Head of caudate nucleus (tissue), 42 donors: ENCODE results near the gene ZNF75A.

ENCODE experiments used
- DNase-seq, 42 donors: peaks; one replicate each; pipeline versions ENCODE4 v3.0.0 to v3.0.0-alpha.2; 2020 to 2021; ENCODE audit warnings: mixed read lengths in 7 of 42
- intact Hi-C: fragments of 100-400 bp; cut with DNase I; formaldehyde crosslinking; loops from one replicate; pipeline ENCODE4 v1.15.0; 2022

ZNF75A gene

GRCh38 chr16:3282730-3283542 is 22.4 kb upstream of the ZNF75A start, which contains the start of gene ZNF263:
Gene ZNF263, plus strand, starts transcription at chr16:3283491. Its CDS starts 328 bp downstream, at chr16:3283819.
- intact Hi-C loops: loop anchor here (1.0 kb wide), 1 partner anchor 19 kb away; no protein-coding TSS in a partner anchor

GRCh38 chr16:3283543-3284447 is 21.5 kb upstream of the ZNF75A start:
- intact Hi-C loops: no loop called here
- peak in 6 of 42 donors; percentile 15 to 46 (median 40) for DNase-seq

More at GRCh38 chr16:3282730-3283542, 22.4 kb upstream of the ZNF75A start, which contains the start of gene ZNF263:
- DNase-seq: peak; percentile 92 to 99 (median 97)

GRCh38 chr16:3285131-3285530 is 20.2 kb upstream of the ZNF75A start:
- intact Hi-C loops: no loop called here
- DNase-seq: no peak

- DNase-seq: no peak
- intact Hi-C loops: loop anchor here (10.0 kb wide), 1 partner anchor 115 kb away; the partner anchor contains the start of genes ZNF174 and ZSCAN32
These were observed 15.2 kb upstream of the ZNF75A start for GRCh38 chr16:3289998-3290673.

- intact Hi-C loops: loop anchor here (10.0 kb wide), 1 partner anchor 112 kb away; the partner anchor contains the start of genes ZNF174 and ZSCAN32
- DNase-seq: no peak
These were observed 12.7 kb upstream of the ZNF75A start for GRCh38 chr16:3292604-3293003.

- no peak for DNase-seq
- intact Hi-C loops: loop anchor here (10.0 kb wide), 1 partner anchor 110 kb away; the partner anchor contains the start of genes ZNF174 and ZSCAN32
These were observed 10.1 kb upstream of the ZNF75A start for GRCh38 chr16:3295209-3295608.

GRCh38 chr16:3295783-3296182 is 9.5 kb upstream of the ZNF75A start:
- peak in 15 of 42 donors; percentile 7 to 56 (median 29) for DNase-seq
- intact Hi-C loops: loop anchor here (10.0 kb wide), 1 partner anchor 109 kb away; the partner anchor contains the start of genes ZNF174 and ZSCAN32

- DNase-seq: no peak
- intact Hi-C loops: loop anchor here (10.0 kb wide), 1 partner anchor 150 kb away; no protein-coding TSS in a partner anchor
These were observed 927 bp upstream of the ZNF75A start for GRCh38 chr16:3304370-3304769.

- intact Hi-C loops: loop anchor here (10.0 kb wide), 1 partner anchor 149 kb away; no protein-coding TSS in a partner anchor
- DNase-seq: no peak
These were observed 781 bp downstream of the ZNF75A start for GRCh38 chr16:3306078-3306477.

- DNase-seq: peak in 8 of 42 donors; percentile 9 to 68 (median 37)
- intact Hi-C loops: no loop called here
These were observed 6.2 kb downstream of the ZNF75A start for GRCh38 chr16:3311496-3311895.

GRCh38 chr16:3317315-3317999 is 12.2 kb downstream of the ZNF75A start:
- intact Hi-C loops: no loop called here
- no peak for DNase-seq

- intact Hi-C loops: no loop called here
These were observed 16.5 kb downstream of the ZNF75A start for GRCh38 chr16:3321816-3322215.

GRCh38 chr16:3327514-3327913 is 22.2 kb downstream of the ZNF75A start:
- intact Hi-C loops: no loop called here
- DNase-seq: no peak

More at GRCh38 chr16:3321816-3322215, 16.5 kb downstream of the ZNF75A start:
- DNase-seq: no peak

- DNase-seq: no peak
- intact Hi-C loops: no loop called here
These were observed 22.8 kb downstream of the ZNF75A start for GRCh38 chr16:3328104-3328503.

- intact Hi-C loops: no loop called here
These were observed 23.3 kb downstream of the ZNF75A start for GRCh38 chr16:3328643-3329042.

GRCh38 chr16:3346041-3346440 is 40.7 kb downstream of the ZNF75A start:
- intact Hi-C loops: no loop called here
- DNase-seq: no peak

More at GRCh38 chr16:3328643-3329042, 23.3 kb downstream of the ZNF75A start:
- no peak for DNase-seq

GRCh38 chr16:3347586-3347985 is 42.3 kb downstream of the ZNF75A start:
- no peak for DNase-seq
- intact Hi-C loops: no loop called here
